ENCODE measurements around the gene OIT3.

Gene OIT3

GRCh38 chr10:72893136-72893798, at the start of gene OIT3:
OIT3 (plus strand) TSS chr10:72893739; CDS start chr10:72893799, 60 bp downstream.
- DNase-seq (ENCODE audit: low spot score) = no peak
- TF ChIP-seq CTCF (IDR thresholded peaks at IDR 0.05) = no peak
- H3K27ac ChIP-seq = no peak within 1 kb of the TSS
- H3K4me3 ChIP-seq = no peak within 1 kb of the TSS

- DNase-seq (ENCODE audit: low spot score) = no peak
- H3K4me3 ChIP-seq = no peak overlapping the region
- H3K27ac ChIP-seq = no peak overlapping the region
- TF ChIP-seq CTCF (IDR thresholded peaks at IDR 0.05) = no peak
Observed at GRCh38 chr10:72846238-72846637, 47.3 kb upstream of the OIT3 start.

- no peak for DNase-seq (ENCODE audit: low spot score)
- H3K27ac ChIP-seq = no peak overlapping the region
- TF ChIP-seq CTCF (IDR thresholded peaks at IDR 0.05) = no peak
- H3K4me3 ChIP-seq = no peak overlapping the region
Observed at GRCh38 chr10:72847681-72848080, 45.9 kb upstream of the OIT3 start.

GRCh38 chr10:72850861-72851260, 42.7 kb upstream of the OIT3 start:
- no peak overlapping the region for H3K4me3 ChIP-seq
- no peak for DNase-seq (ENCODE audit: low spot score)
- no peak overlapping the region for H3K27ac ChIP-seq
- no peak for TF ChIP-seq CTCF (IDR thresholded peaks at IDR 0.05)

GRCh38 chr10:72851509-72851908, 42.0 kb upstream of the OIT3 start:
- Histone ChIP-seq H3K27ac (no peak overlapping the region), H3K4me3 (no peak overlapping the region)
- no peak for TF ChIP-seq CTCF (IDR thresholded peaks at IDR 0.05)
- no peak for DNase-seq (ENCODE audit: low spot score)

- H3K4me3 ChIP-seq = no peak overlapping the region
- no peak for DNase-seq (ENCODE audit: low spot score)
- no peak overlapping the region for H3K27ac ChIP-seq
- TF ChIP-seq CTCF (IDR thresholded peaks at IDR 0.05) = no peak
Observed at GRCh38 chr10:72852508-72852907, 41.0 kb upstream of the OIT3 start.

- TF ChIP-seq CTCF (IDR thresholded peaks at IDR 0.05) = no peak
- H3K27ac ChIP-seq = no peak overlapping the region
- H3K4me3 ChIP-seq = no peak overlapping the region
- DNase-seq (ENCODE audit: low spot score) = no peak
Observed at GRCh38 chr10:72855129-72855528, 38.4 kb upstream of the OIT3 start.

Measured in coronary artery (tissue), 2 donors.